Left lung (tissue), 10 donors: ENCODE data around the gene AMDHD2. TPM values are rescaled to one million over a fixed set of nuclear protein-coding genes. Genes with fewer than 3 reads are reported as not detected.

Source experiments
- ATAC-seq: fragments of 200-7000 bp; cut with Tn5 transposase; one replicate; pipeline ENCODE4 v1.9.1; 2020; ENCODE audit warnings: moderate library complexity
- DNase-seq, 4 donors: peaks; one replicate each; pipeline ENCODE4 v3.0.0-alpha.2; 2013 to 2020
- H3K27ac ChIP-seq, 2 donors: fragments of 200-600 bp; sonication (generic) in 1 of 2; one replicate each; pipeline versions ENCODE4 v1.5.0 to v1.8.0; 2020 to 2021
- H3K27me3 ChIP-seq, 2 donors: fragments of 200-600 bp; sonication (generic) in 1 of 2; one replicate each; pipeline versions ENCODE4 v1.5.0 to v1.8.0; 2020 to 2021
- H3K36me3 ChIP-seq, 2 donors: fragments of 200-600 bp; sonication (generic) in 1 of 2; one replicate each; pipeline versions ENCODE4 v1.5.0 to v1.8.0; 2020 to 2021
- H3K4me1 ChIP-seq, 2 donors: fragments of 200-600 bp; one replicate each; pipeline ENCODE4 v1.8.0; 2021
- H3K4me3 ChIP-seq, 2 donors: fragments of 200-600 bp; sonication (generic) in 1 of 2; one replicate each; pipeline versions ENCODE4 v1.5.0 to v1.8.0; 2020 to 2021; ENCODE audit warnings: mild to moderate bottlenecking in 1 of 2
- H3K9me3 ChIP-seq, 2 donors: fragments of 200-600 bp; sonication (generic) in 1 of 2; one replicate each; pipeline versions ENCODE4 v1.5.0 to v1.8.0; 2020 to 2021
- CTCF ChIP-seq, 2 donors: fragments of 200-600 bp; sonication (generic) in 1 of 2; IDR thresholded peaks; one replicate each; pipeline versions ENCODE4 v1.5.0 to v1.8.0; 2021; ENCODE audit warnings: antibody characterized with exemption in 2 of 2
- intact Hi-C, 2 donors: fragments of 100-400 bp; cut with DNase I; formaldehyde crosslinking; loops; one replicate each; pipeline versions ENCODE4 v1.11.2 to v1.14.2; 2022
- polyA plus RNA-seq, 6 donors: library from polyadenylated mRNA; unstranded; fragments of 120-200 nt; gene quantifications; one replicate each; pipeline ENCODE4 v1.2.1, GENCODE V29; 2013; ENCODE audit not compliant: insufficient read length in 6 of 6
- total RNA-seq, 2 donors: library from RNA; stranded (reverse); fragmentation: NEBNext Ultra II Directional; extraction: Animal tissue kit (Norgen Biotek cat#: 25700); gene quantifications; one replicate each; pipeline ENCODE4 v1.2.1, GENCODE V29; 2021
- donor health status: DM: no; HTN: yes; CAD: no.
- donor health status: DM: no; HTN: no; CAD: no.

AMDHD2 gene
- total and polyA plus RNA-seq, 8 donors, result 13.4 to 62.4 (median 17.4) TPM

- Histone ChIP-seq H3K27ac (peak overlapping the region in 1 of 2 donors; percentile 37), H3K9me3 (no peaks in the 10 kb centered on the region), H3K4me3 (no peak overlapping the region), H3K27me3 (no peaks in the 10 kb centered on the region), H3K36me3 (peaks cover 0 to 55% of the 10 kb centered on the region in 2 donors), H3K4me1 (peaks cover 14 to 55% of the 10 kb centered on the region in 2 donors)
- peak in 1 of 4 donors; percentile 63 for DNase-seq
- no peak for TF ChIP-seq CTCF (IDR thresholded peaks at IDR 0.05)
- ATAC-seq, result no peak
- intact Hi-C loops, result no loop called here
These were observed 20.7 kb upstream of the AMDHD2 start for GRCh38 chr16:2499454-2499853.

- no peak for ATAC-seq
These were observed 20.2 kb upstream of the AMDHD2 start for GRCh38 chr16:2499890-2500429.

GRCh38 chr16:2500430-2500917 is 19.7 kb upstream of the AMDHD2 start:
- intact Hi-C loops, result loop anchor here in 1 of 2 donors (5.0 kb wide), 1 partner anchor 158 kb away; the partner anchor contains the start of gene ABCA3
- Histone ChIP-seq H3K27ac (no peak overlapping the region), H3K36me3 (peaks cover 0 to 55% of the 10 kb centered on the region in 2 donors), H3K4me1 (peaks cover 14 to 54% of the 10 kb centered on the region in 2 donors), H3K9me3 (no peaks in the 10 kb centered on the region), H3K27me3 (no peaks in the 10 kb centered on the region), H3K4me3 (no peak overlapping the region)
- ATAC-seq, result no peak
- no peak for TF ChIP-seq CTCF (IDR thresholded peaks at IDR 0.05)
- DNase-seq, result peak in 2 of 4 donors; percentile 32 to 72

More at GRCh38 chr16:2499890-2500429, 20.2 kb upstream of the AMDHD2 start:
- Histone ChIP-seq H3K36me3 (peaks cover 0 to 55% of the 10 kb centered on the region in 2 donors), H3K9me3 (no peaks in the 10 kb centered on the region), H3K4me1 (peaks cover 14 to 54% of the 10 kb centered on the region in 2 donors), H3K27me3 (no peaks in the 10 kb centered on the region), H3K27ac (no peak overlapping the region), H3K4me3 (no peak overlapping the region)
- DNase-seq, result peak in 1 of 4 donors; percentile 61
- no peak for TF ChIP-seq CTCF (IDR thresholded peaks at IDR 0.05)
- intact Hi-C loops, result loop anchor here in 1 of 2 donors (5.0 kb wide), 1 partner anchor 158 kb away; the partner anchor contains the start of gene ABCA3

- DNase-seq, result peak; percentile 81 to 96 (median 91)
- no peak overlapping the region for H3K27ac ChIP-seq
- intact Hi-C loops, result loop anchor here in 1 of 2 donors (5.0 kb wide), 1 partner anchor 159 kb away; the partner anchor contains the start of gene ABCA3
- peaks cover 14 to 54% of the 10 kb centered on the region in 2 donors for H3K4me1 ChIP-seq
- no peak overlapping the region for H3K4me3 ChIP-seq
- TF ChIP-seq CTCF (IDR thresholded peaks at IDR 0.05), result peak; percentile 99
- ATAC-seq, result peak; percentile 85
- H3K27me3 ChIP-seq, result no peaks in the 10 kb centered on the region
- no peaks in the 10 kb centered on the region for H3K9me3 ChIP-seq
- H3K36me3 ChIP-seq, result peaks cover 0 to 49% of the 10 kb centered on the region in 2 donors
These were observed 19.0 kb upstream of the AMDHD2 start for GRCh38 chr16:2500918-2501750.
